ENCODE measurements around the gene WBP1L. TPM values are rescaled to one million over a fixed set of nuclear protein-coding genes. Genes with fewer than 3 reads are reported as not detected.

The WBP1L gene
- polyA plus RNA-seq, 1 donor from 2014 or later = 20.8 TPM

DNA sequence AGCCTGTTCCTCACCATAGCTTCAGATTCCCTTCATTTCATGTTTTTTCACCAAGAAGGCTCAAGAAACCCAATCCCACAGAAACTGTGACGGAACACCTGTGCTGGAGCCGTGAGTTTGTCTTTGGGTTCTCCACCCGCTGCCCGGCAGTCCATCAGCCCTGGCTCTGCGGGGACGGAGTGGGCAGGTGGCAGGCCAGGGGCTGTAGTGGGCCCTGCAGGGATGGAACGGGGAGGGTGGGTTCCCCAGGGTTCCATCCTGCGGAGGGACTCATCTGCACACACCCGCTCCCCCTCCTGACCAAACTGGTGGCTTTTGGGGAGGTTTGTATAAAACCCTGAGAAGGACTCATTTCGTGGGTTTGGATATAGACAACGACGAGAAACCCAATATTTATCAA is 78.5 kb downstream of the WBP1L start:
- Histone ChIP-seq H3F3A (ENCODE audit: insufficient read depth, low read length, poor library complexity, severe bottlenecking) (no peaks in the 10 kb centered on the region), H3K9ac (ENCODE audit: low read length) (no peak overlapping the region), H3K36me3 (ENCODE audit: insufficient read depth, low read length) (no peaks in the 10 kb centered on the region), H3K27me3 (ENCODE audit: insufficient read depth, low read depth, low read length) (no peaks in the 10 kb centered on the region), H3K79me2 (replicated peaks; ENCODE audit: insufficient read depth, low read length) (no peaks in the 10 kb centered on the region), H3K9me3 (ENCODE audit: low read length) (peaks cover 6% of the 10 kb centered on the region), H3K4me2 (ENCODE audit: low read length) (no peak overlapping the region), H2AFZ (ENCODE audit: low read depth, low read length) (no peak overlapping the region), H4K20me1 (ENCODE audit: insufficient read depth) (no peaks in the 10 kb centered on the region), H3K4me3 (ENCODE audit: low read length) (no peak overlapping the region), H3K9me2 (ENCODE audit: insufficient read depth, low read length) (no peaks in the 10 kb centered on the region), H3K27ac (ENCODE audit: low read length) (no peak overlapping the region)
- TF ChIP-seq RAD21 (conservative IDR thresholded peaks at IDR 0.05) = no peak
- no peak for TF ChIP-seq TAF1 (IDR thresholded peaks at IDR 0.05; ENCODE audit: low read depth)
- no peak for TF ChIP-seq EP300 (conservative IDR thresholded peaks at IDR 0.05; ENCODE audit: poor library complexity, severe bottlenecking)
- TF ChIP-seq CTCF (IDR thresholded peaks at IDR 0.05; ENCODE audit: poor library complexity, severe bottlenecking) = no peak
- TF ChIP-seq REST (IDR thresholded peaks at IDR 0.05; ENCODE audit: borderline replicate concordance) = no peak
- no peak for TF ChIP-seq EZH2 (IDR thresholded peaks at IDR 0.05; ENCODE audit: borderline replicate concordance, insufficient read depth, low read length, poor library complexity, severe bottlenecking)
- no peak for TF ChIP-seq MXI1 (conservative IDR thresholded peaks at IDR 0.05; ENCODE audit: poor library complexity, severe bottlenecking)
- TF ChIP-seq POLR2AphosphoS5 (IDR thresholded peaks at IDR 0.05) = no peak
- TF ChIP-seq SMC3 (conservative IDR thresholded peaks at IDR 0.05; ENCODE audit: poor library complexity) = no peak

DNA sequence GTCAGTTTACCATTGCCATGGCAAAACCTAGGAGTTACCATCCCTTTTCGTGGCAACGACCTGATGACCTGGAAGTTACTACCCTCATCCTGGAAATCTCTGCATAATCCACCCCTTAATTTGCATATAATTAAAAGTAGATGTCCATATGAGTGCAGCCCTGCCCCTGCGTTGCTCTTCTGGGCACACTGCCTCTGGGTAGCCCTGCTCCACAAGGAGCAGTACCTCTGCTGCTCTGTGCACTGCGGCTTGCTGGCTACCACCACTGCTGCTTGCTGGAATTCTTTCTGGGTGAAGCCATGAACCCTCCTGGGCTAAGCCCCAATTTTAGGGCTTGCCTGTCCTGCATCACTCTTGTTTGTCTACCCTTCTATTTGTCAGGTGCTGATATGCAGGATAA is 80.9 kb downstream of the WBP1L start:
- no peaks in the 10 kb centered on the region for H3F3A ChIP-seq (ENCODE audit: insufficient read depth, low read length, poor library complexity, severe bottlenecking)
- no peaks in the 10 kb centered on the region for H3K9me2 ChIP-seq (ENCODE audit: insufficient read depth, low read length)
- H3K4me2 ChIP-seq (ENCODE audit: low read length) = no peak overlapping the region
- no peaks in the 10 kb centered on the region for H3K79me2 ChIP-seq (replicated peaks; ENCODE audit: insufficient read depth, low read length)
- H3K4me3 ChIP-seq (ENCODE audit: low read length) = no peak overlapping the region
- H3K27me3 ChIP-seq (ENCODE audit: insufficient read depth, low read depth, low read length) = no peaks in the 10 kb centered on the region
- no peak overlapping the region for H3K9ac ChIP-seq (ENCODE audit: low read length)
- H3K36me3 ChIP-seq (ENCODE audit: insufficient read depth, low read length) = no peaks in the 10 kb centered on the region
- TF ChIP-seq MXI1 (conservative IDR thresholded peaks at IDR 0.05; ENCODE audit: poor library complexity, severe bottlenecking) = no peak
- no peak for TF ChIP-seq RAD21 (conservative IDR thresholded peaks at IDR 0.05)
- no peak for TF ChIP-seq EP300 (conservative IDR thresholded peaks at IDR 0.05; ENCODE audit: poor library complexity, severe bottlenecking)
- TF ChIP-seq CTCF (IDR thresholded peaks at IDR 0.05; ENCODE audit: poor library complexity, severe bottlenecking) = no peak
- H4K20me1 ChIP-seq (ENCODE audit: insufficient read depth) = no peaks in the 10 kb centered on the region
- H3K27ac ChIP-seq (ENCODE audit: low read length) = no peak overlapping the region
- peaks cover 6% of the 10 kb centered on the region for H3K9me3 ChIP-seq (ENCODE audit: low read length)
- no peak overlapping the region for H2AFZ ChIP-seq (ENCODE audit: low read depth, low read length)
